Activated CD4-positive, CD25-positive, alpha-beta regulatory T cell treated with anti-CD3 and anti-CD28 coated beads, Interleukin-2, amount 50 U/mL, for 16 hours (primary cell): ENCODE results near the gene MRGPRX3.

ENCODE experiments used
- DNase-seq: peaks from one replicate; pipeline ENCODE4 v3.0.0-alpha.2; 2020; ENCODE audit warnings: low read depth, low spot score

Gene MRGPRX3

GRCh38 chr11:18168372-18168771 lies 36.0 kb downstream of the MRGPRX3 start:
- no peak for DNase-seq

GRCh38 chr11:18171377-18172000 lies 39.1 kb downstream of the MRGPRX3 start:
- no peak for DNase-seq

- no peak for DNase-seq
Observed at GRCh38 chr11:18172666-18173065, 40.3 kb downstream of the MRGPRX3 start, which contains the start of gene MRGPRX4. TSS of gene MRGPRX4 (plus strand) at chr11:18172837. CDS start at chr11:18173257, 420 bp downstream.

- DNase-seq, result no peak
Observed at GRCh38 chr11:18173225-18173866, 41.0 kb downstream of the MRGPRX3 start.
